Spleen (tissue), 11 donors: ENCODE results near the gene RHBDD1. TPM values are rescaled to one million over a fixed set of nuclear protein-coding genes. Genes with fewer than 3 reads are reported as not detected.

ENCODE experiments used
- DNase-seq: peaks from one replicate; pipeline ENCODE4 v3.0.0-alpha.2; 2020
- H3K27ac ChIP-seq, 8 donors: fragments of 200-600 bp; sonication (generic) in 7 of 8; 1 replicate in 4 of 8; 2 replicates in 4 of 8; pipeline versions ENCODE4 v1.5.0 to v1.8.0; 2016 to 2021; ENCODE audit warnings: inconsistent platforms in 4 of 8, mild to moderate bottlenecking in 4 of 8, moderate library complexity in 1 of 8
- H3K27me3 ChIP-seq, 7 donors: fragments of 200-600 bp; sonication (generic) in 6 of 7; replicated peaks in 1 of 7; 1 replicate in 4 of 7; 2 replicates in 3 of 7; pipeline versions ENCODE4 v1.5.0 to v1.8.0; 2016 to 2021; ENCODE audit warnings: inconsistent platforms in 3 of 7, mild to moderate bottlenecking in 1 of 7
- H3K36me3 ChIP-seq, 6 donors: fragments of 200-600 bp; sonication (generic) in 5 of 6; 1 replicate in 4 of 6; 2 replicates in 2 of 6; pipeline versions ENCODE4 v1.5.0 to v1.8.0; 2016 to 2021; ENCODE audit warnings: inconsistent platforms in 2 of 6
- H3K4me1 ChIP-seq, 6 donors: fragments of 200-600 bp; sonication (generic) in 5 of 6; 1 replicate in 3 of 6; 2 replicates in 3 of 6; pipeline versions ENCODE4 v1.5.0 to v1.8.0; 2016 to 2021; ENCODE audit warnings: inconsistent platforms in 3 of 6
- H3K4me3 ChIP-seq, 8 donors: fragments of 200-600 bp; sonication (generic) in 7 of 8; 1 replicate in 4 of 8; 2 replicates in 4 of 8; pipeline versions ENCODE4 v1.5.0 to v1.8.0; 2016 to 2021; ENCODE audit warnings: inconsistent platforms in 4 of 8, mild to moderate bottlenecking in 4 of 8, moderate library complexity in 2 of 8
- H3K9me3 ChIP-seq, 8 donors: fragments of 200-600 bp; sonication (generic) in 7 of 8; 1 replicate in 4 of 8; 2 replicates in 4 of 8; pipeline versions ENCODE4 v1.5.0 to v1.8.0; 2016 to 2021; ENCODE audit warnings: inconsistent platforms in 4 of 8
- POLR2A ChIP-seq, 3 donors: fragments of 450-650 bp; IDR thresholded peaks; one replicate each; pipeline ENCODE4 v1.5.1; 2017; ENCODE audit warnings: antibody characterized with exemption in 3 of 3, mild to moderate bottlenecking in 1 of 3
- POLR2AphosphoS5 ChIP-seq, 3 donors: sonication (generic); formaldehyde crosslinking; IDR thresholded peaks; one replicate each; pipeline ENCODE4 v1.5.1; 2017; ENCODE audit warnings: antibody characterized with exemption in 3 of 3
- WGBS, 5 donors: extraction: QIAGEN DNeasy Blood & Tissue Kit in 3 of 5; methylation state at CpG; one replicate each; pipeline versions ENCODE4 v1.1.5 to v1.1.7; 2013 to 2018; 5-methylcytosine and 5-hydroxymethylcytosine counted together
- intact Hi-C: fragments of 100-400 bp; cut with DNase I; formaldehyde crosslinking; loops from one replicate; pipeline ENCODE4 v1.15.0; 2023; ENCODE audit warnings: low total_unique reads
- polyA plus RNA-seq, 3 donors: library from polyadenylated mRNA; stranded (reverse); fragments of 200-250 nt; gene quantifications; one replicate each; pipeline ENCODE4 v1.2.1, GENCODE V29; 2013
- total RNA-seq, 7 donors: library from RNA; depleted of rRNA in 3 of 7; stranded (reverse); fragments of >200 nt in 3 of 7; fragmentation: NEBNext Ultra II Directional in 4 of 7; extraction: Animal tissue kit (Norgen Biotek cat#: 25700) in 4 of 7; gene quantifications; one replicate each; pipeline versions ENCODE4 v1.1.0 to v1.2.1, GENCODE V29; 2016 to 2021
- TF ChIP-seq, protein P1 (sequence below), 11 experiments: fragments of 200-600 bp in 7 of 11; fragments of 450-650 bp in 4 of 11; sonication (generic) in 4 of 11; IDR thresholded peaks in 8 of 11; conservative IDR thresholded peaks in 3 of 11; 1 replicate in 7 of 11; 2 replicates in 4 of 11; pipeline versions ENCODE4 v1.4.0 to v1.8.0; 2016 to 2021; ENCODE audit warnings: antibody characterized with exemption in 11 of 11, inconsistent platforms in 4 of 11, mild to moderate bottlenecking in 1 of 11
- donor health status: healthy with polysubstance abuse.
- donor health status: DM: no; HTN: no; CAD: no; lungs with moderate emphysema.
- donor health status: DM: no; HTN: no; CAD: no.
- donor health status: Bipolar disorder and iron deficiency.
- donor health status: healthy.
- donor health status: DM: no; HTN: no; CAD: no.
- donor health status: DM: yes; HTN: yes; CAD: no.

RHBDD1 gene
- total and polyA plus RNA-seq, 10 donors: 6.1 to 67.5 (median 32.8) TPM

DNA sequence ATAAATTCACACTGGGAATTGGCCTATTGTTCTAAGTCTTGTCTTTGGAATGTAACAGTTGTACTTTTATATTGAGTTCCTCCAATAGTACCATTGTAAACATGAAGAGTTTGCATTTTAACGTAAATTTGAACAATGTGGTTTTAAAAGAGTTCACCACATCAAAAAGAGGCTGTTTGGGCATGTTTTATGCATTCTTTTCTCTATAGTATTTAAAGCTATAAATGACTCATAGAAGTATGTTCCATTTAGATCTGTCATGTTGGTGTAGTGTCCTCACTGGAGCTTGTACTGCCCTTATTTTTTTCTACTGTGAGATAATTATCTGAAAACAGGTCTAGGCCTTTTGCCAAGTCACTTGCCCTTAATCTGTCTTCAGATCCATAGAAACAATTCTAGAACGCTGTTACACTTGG lies 141.9 kb downstream of the RHBDD1 start:
- intact Hi-C loops: no loop called here
- no peak for DNase-seq
- no peaks in the 10 kb centered on the region for H3K9me3 ChIP-seq
- H3K36me3 ChIP-seq: peaks cover 0 to 41% (median 0%) of the 10 kb centered on the region in 6 donors
- no peaks in the 10 kb centered on the region for H3K4me1 ChIP-seq
- no peak overlapping the region for H3K27ac ChIP-seq
- WGBS, 5 donors: 61 to 79% (median 72%) methylated on average over 2 of the region's 2 CpGs
- TF ChIP-seq, protein P1, sequence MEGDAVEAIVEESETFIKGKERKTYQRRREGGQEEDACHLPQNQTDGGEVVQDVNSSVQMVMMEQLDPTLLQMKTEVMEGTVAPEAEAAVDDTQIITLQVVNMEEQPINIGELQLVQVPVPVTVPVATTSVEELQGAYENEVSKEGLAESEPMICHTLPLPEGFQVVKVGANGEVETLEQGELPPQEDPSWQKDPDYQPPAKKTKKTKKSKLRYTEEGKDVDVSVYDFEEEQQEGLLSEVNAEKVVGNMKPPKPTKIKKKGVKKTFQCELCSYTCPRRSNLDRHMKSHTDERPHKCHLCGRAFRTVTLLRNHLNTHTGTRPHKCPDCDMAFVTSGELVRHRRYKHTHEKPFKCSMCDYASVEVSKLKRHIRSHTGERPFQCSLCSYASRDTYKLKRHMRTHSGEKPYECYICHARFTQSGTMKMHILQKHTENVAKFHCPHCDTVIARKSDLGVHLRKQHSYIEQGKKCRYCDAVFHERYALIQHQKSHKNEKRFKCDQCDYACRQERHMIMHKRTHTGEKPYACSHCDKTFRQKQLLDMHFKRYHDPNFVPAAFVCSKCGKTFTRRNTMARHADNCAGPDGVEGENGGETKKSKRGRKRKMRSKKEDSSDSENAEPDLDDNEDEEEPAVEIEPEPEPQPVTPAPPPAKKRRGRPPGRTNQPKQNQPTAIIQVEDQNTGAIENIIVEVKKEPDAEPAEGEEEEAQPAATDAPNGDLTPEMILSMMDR (IDR thresholded peaks at IDR 0.05 in 8 of 11, conservative IDR thresholded peaks at IDR 0.05 in 3 of 11): no peak
- TF ChIP-seq POLR2A (IDR thresholded peaks at IDR 0.05): no peak
- no peak for TF ChIP-seq POLR2AphosphoS5 (IDR thresholded peaks at IDR 0.05)
- H3K4me3 ChIP-seq: no peak overlapping the region
- H3K27me3 ChIP-seq: no peaks in the 10 kb centered on the region

DNA sequence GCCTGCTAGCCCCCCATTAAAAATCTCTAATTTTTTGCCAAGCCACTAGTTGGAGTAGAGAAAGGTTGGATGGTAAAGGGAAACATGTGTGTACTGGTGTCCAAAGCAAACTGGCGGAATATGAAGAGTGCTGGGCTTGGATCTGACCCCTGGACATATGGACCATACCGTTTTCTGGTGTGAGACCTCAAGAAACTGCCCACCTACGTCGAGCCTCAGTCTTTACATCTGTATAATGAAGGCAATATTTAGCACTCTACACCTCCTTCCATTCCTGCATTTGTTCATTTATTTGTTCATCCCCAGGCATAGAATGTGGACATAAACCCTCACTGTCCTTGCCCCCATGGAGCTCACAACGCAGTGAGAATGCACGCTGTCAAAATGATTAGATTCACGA lies 142.4 kb downstream of the RHBDD1 start:
- Histone ChIP-seq H3K9me3 (no peaks in the 10 kb centered on the region), H3K4me3 (no peak overlapping the region), H3K27ac (no peak overlapping the region), H3K36me3 (peaks cover 0 to 41% (median 0%) of the 10 kb centered on the region in 6 donors), H3K27me3 (no peaks in the 10 kb centered on the region), H3K4me1 (no peaks in the 10 kb centered on the region)
- 94 to 98% (median 96%) methylated on average over 7 of the region's 7 CpGs for WGBS, 5 donors
- DNase-seq: no peak
- intact Hi-C loops: no loop called here
- TF ChIP-seq POLR2A (IDR thresholded peaks at IDR 0.05) (no peak), POLR2AphosphoS5 (IDR thresholded peaks at IDR 0.05) (no peak)
- TF ChIP-seq, protein P1 (IDR thresholded peaks at IDR 0.05 in 8 of 11, conservative IDR thresholded peaks at IDR 0.05 in 3 of 11): no peak

DNA sequence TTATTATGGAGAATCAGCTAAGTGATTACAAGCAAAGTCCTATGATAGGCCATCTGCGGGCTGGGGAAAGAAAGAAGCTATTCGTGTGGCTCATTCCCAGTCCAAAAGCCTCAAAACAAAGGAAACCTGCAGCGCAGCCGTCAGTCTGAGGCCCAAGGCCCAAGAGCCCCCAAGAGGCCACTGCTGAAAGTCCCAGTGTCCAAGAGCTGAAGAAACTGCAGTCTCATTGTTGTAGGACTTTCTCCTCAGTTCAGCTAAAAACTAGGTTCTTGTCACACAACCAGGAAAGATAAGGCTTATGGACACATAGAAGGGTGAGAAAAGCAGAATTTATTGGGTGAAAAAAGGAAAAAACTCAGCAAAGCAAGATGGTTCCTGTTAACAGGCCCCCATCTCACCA lies 143.2 kb downstream of the RHBDD1 start:
- intact Hi-C loops: no loop called here
- no peaks in the 10 kb centered on the region for H3K9me3 ChIP-seq
- H3K27me3 ChIP-seq: no peaks in the 10 kb centered on the region
- WGBS, 5 donors: 87 to 98% (median 92%) methylated on average over 4 of the region's 4 CpGs
- TF ChIP-seq, protein P1 (IDR thresholded peaks at IDR 0.05 in 8 of 11, conservative IDR thresholded peaks at IDR 0.05 in 3 of 11): no peak
- TF ChIP-seq POLR2A (IDR thresholded peaks at IDR 0.05): no peak
- TF ChIP-seq POLR2AphosphoS5 (IDR thresholded peaks at IDR 0.05): no peak
- no peak overlapping the region for H3K4me3 ChIP-seq
- H3K36me3 ChIP-seq: peaks cover 0 to 34% (median 0%) of the 10 kb centered on the region in 6 donors
- H3K27ac ChIP-seq: no peak overlapping the region
- peaks cover 0 to 5% (median 0%) of the 10 kb centered on the region in 6 donors for H3K4me1 ChIP-seq
- no peak for DNase-seq

DNA sequence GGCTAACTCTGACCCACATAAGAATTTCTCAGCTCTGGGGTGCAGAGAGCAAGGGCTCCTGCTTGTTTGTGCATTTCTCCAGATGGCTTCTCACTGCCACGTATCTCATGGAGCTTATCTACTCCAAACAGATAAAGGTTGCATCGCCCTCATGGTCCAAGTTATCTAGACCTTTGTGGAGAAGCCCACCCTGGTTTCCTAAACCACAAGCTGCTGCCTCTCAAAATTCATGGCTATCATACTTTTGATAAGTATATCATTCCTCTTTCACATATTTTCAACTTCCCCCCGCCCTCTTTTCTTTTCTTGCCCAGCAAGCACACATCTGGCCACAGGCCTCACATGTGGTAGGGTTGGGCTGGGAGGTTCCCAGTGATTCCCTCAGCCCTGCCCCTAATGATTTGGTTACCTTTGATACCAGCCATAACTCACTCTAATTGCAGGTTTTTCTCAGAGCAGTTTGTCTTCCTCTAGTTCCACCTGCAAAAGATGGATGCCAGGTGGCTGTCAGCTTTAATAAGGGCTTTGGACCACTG lies 146.0 kb downstream of the RHBDD1 start:
- no peak for TF ChIP-seq POLR2A (IDR thresholded peaks at IDR 0.05)
- TF ChIP-seq, protein P1 (IDR thresholded peaks at IDR 0.05 in 8 of 11, conservative IDR thresholded peaks at IDR 0.05 in 3 of 11): no peak
- TF ChIP-seq POLR2AphosphoS5 (IDR thresholded peaks at IDR 0.05): no peak
- WGBS, 5 donors: 74 to 82% (median 77%) methylated on average over 3 of the region's 3 CpGs
- Histone ChIP-seq H3K27me3 (no peaks in the 10 kb centered on the region), H3K27ac (no peak overlapping the region), H3K4me1 (peaks cover 0 to 20% (median 12%) of the 10 kb centered on the region in 6 donors), H3K4me3 (no peak overlapping the region), H3K9me3 (no peaks in the 10 kb centered on the region), H3K36me3 (peaks cover 0 to 12% (median 0%) of the 10 kb centered on the region in 6 donors)
- no peak for DNase-seq
- intact Hi-C loops: loop anchor here (10.0 kb wide), 2 partner anchors 157 to 1307 kb away; no protein-coding TSS in a partner anchor
